ENCODE measurements around the gene RPS15A. TPM values are rescaled to one million over a fixed set of nuclear protein-coding genes. Genes with fewer than 3 reads are reported as not detected.
A peak's percentile ranks its signal among the peaks of the same experiment; 100 is the strongest.

Gene RPS15A
- 6,144 TPM for polyA plus RNA-seq (2013)

DNA sequence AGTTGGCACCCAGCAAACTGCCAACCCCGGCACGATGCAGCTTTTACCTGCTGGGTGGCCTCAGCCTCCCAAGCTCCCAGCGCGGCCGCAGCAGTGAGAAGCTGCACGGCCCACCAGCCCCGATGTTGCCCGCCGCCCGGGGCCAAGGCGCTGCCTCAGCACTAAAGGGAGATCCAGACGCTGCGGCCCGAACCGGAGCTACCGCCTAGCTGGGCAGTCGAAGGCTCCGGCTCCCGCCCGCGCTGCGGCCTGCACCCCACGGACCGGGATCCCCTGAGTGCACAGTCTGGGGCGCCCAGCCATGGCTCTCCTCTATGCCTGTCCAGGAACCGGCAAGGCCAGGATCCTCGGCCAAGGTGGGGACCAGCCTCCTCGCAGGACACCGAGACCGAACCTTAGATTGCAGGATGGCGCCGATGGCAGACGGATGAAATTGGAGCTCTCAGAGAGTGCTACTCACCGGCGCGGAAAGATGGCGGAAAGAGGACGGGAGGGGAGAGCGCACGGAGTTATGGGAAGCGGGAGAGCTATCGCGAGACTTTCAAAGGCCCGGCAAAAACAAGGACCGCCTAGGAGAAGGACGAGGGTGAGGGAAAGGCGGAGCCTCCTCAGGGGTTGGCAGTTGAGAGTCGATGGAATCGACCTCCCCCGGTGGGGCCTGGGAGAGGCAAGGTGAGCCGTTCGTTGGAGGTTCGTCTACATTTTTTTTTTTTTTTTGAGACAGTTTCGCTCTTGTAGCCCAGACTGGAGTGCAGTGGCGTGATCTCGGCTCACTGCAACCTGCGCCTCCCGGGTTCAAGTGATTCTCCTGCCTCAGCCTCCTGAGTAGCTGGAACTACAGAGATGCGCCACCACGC is at the start of gene RPS15A:
Gene RPS15A, minus strand, starts transcription at position 485 of the 857 bp plus-strand sequence. CDS start 1,221 bp downstream, outside the sequence.
- no peaks in the 10 kb centered on the region for H3K9me3 ChIP-seq (ENCODE audit: control extremely low read depth in 1 of 5, control insufficient read depth in 4 of 5, insufficient read depth in 2 of 5, low read depth in 1 of 5, low read length in 4 of 5)
- ChIA-PET CTCF (interaction anchor here (1.2 to 4.2 kb wide), 3 partner anchors 12 to 277 kb away, joined by 3 to 34 read pairs (median 3); partner anchors contain the start of genes ARL6IP1 and COQ7), POLR2A (interaction anchor here (1.2 to 2.1 kb wide), 3 partner anchors 9 to 13 kb away, joined by 5 to 19 read pairs (median 8); partner anchors contain the start of gene ARL6IP1)
- DNase-seq, result peak; percentile 98 to 99 (median 99)
- H3K4me1 ChIP-seq (ENCODE audit: control extremely low read depth in 1 of 4, control insufficient read depth in 4 of 4, insufficient read depth in 4 of 4, low read length in 3 of 4), result peaks cover 24 to 38% (median 32%) of the 10 kb centered on the region in 4 experiments
- peak within 1 kb of the TSS; percentile 92 to 95 for H3K27ac ChIP-seq (ENCODE audit: insufficient read depth in 1 of 2, low read depth in 1 of 2, low read length in 2 of 2, poor library complexity in 1 of 2, severe bottlenecking in 2 of 2)
- H3K27me3 ChIP-seq (replicated peaks in 2 of 5; ENCODE audit: control insufficient read depth in 4 of 5, insufficient read depth in 5 of 5, low read length in 4 of 5), result no peaks in the 10 kb centered on the region
- peak within 1 kb of the TSS; percentile 92 to 99 (median 97) for H3K4me3 ChIP-seq (ENCODE audit: control insufficient read depth in 1 of 7, extremely low read depth in 1 of 7, insufficient read depth in 4 of 7, low read depth in 2 of 7, low read length in 6 of 7)
- H3K36me3 ChIP-seq (ENCODE audit: control insufficient read depth in 4 of 4, insufficient read depth in 4 of 4, low read length in 3 of 4), result peaks cover 33 to 67% (median 51%) of the 10 kb centered on the region in 4 experiments
- WGBS (ENCODE audit: insufficient coverage), result 3% methylated on average over 58 of the region's 60 CpGs

- Histone ChIP-seq H3K4me3 (ENCODE audit: control insufficient read depth in 1 of 7, extremely low read depth in 1 of 7, insufficient read depth in 4 of 7, low read depth in 2 of 7, low read length in 6 of 7) (no peak overlapping the region), H3K27ac (ENCODE audit: insufficient read depth in 1 of 2, low read depth in 1 of 2, low read length in 2 of 2, poor library complexity in 1 of 2, severe bottlenecking in 2 of 2) (no peak overlapping the region), H3K9me3 (ENCODE audit: control extremely low read depth in 1 of 5, control insufficient read depth in 4 of 5, insufficient read depth in 2 of 5, low read depth in 1 of 5, low read length in 4 of 5) (peaks cover 0 to 7% (median 1%) of the 10 kb centered on the region in 5 experiments), H3K4me1 (ENCODE audit: control extremely low read depth in 1 of 4, control insufficient read depth in 4 of 4, insufficient read depth in 4 of 4, low read length in 3 of 4) (peaks cover 0 to 2% (median 0%) of the 10 kb centered on the region in 4 experiments), H3K27me3 (replicated peaks in 2 of 5; ENCODE audit: control insufficient read depth in 4 of 5, insufficient read depth in 5 of 5, low read length in 4 of 5) (no peaks in the 10 kb centered on the region), H3K36me3 (ENCODE audit: control insufficient read depth in 4 of 4, insufficient read depth in 4 of 4, low read length in 3 of 4) (peaks cover 41 to 93% (median 61%) of the 10 kb centered on the region in 4 experiments)
- ChIA-PET POLR2A (no interaction called here), CTCF (no interaction called here)
- WGBS (ENCODE audit: insufficient coverage), result 100% methylated on average over 2 of the region's 6 CpGs
- no peak for DNase-seq
These were observed 49.4 kb upstream of the RPS15A start for GRCh38 chr16:18839555-18839954.

GRCh38 chr16:18836702-18837101 is 46.6 kb upstream of the RPS15A start:
- Histone ChIP-seq H3K27me3 (replicated peaks in 2 of 5; ENCODE audit: control insufficient read depth in 4 of 5, insufficient read depth in 5 of 5, low read length in 4 of 5) (no peaks in the 10 kb centered on the region), H3K4me3 (ENCODE audit: control insufficient read depth in 1 of 7, extremely low read depth in 1 of 7, insufficient read depth in 4 of 7, low read depth in 2 of 7, low read length in 6 of 7) (no peak overlapping the region), H3K36me3 (ENCODE audit: control insufficient read depth in 4 of 4, insufficient read depth in 4 of 4, low read length in 3 of 4) (peaks cover 39 to 96% (median 72%) of the 10 kb centered on the region in 4 experiments), H3K4me1 (ENCODE audit: control extremely low read depth in 1 of 4, control insufficient read depth in 4 of 4, insufficient read depth in 4 of 4, low read length in 3 of 4) (peaks cover 0 to 2% (median 0%) of the 10 kb centered on the region in 4 experiments), H3K9me3 (ENCODE audit: control extremely low read depth in 1 of 5, control insufficient read depth in 4 of 5, insufficient read depth in 2 of 5, low read depth in 1 of 5, low read length in 4 of 5) (peaks cover 0 to 7% (median 1%) of the 10 kb centered on the region in 5 experiments), H3K27ac (ENCODE audit: insufficient read depth in 1 of 2, low read depth in 1 of 2, low read length in 2 of 2, poor library complexity in 1 of 2, severe bottlenecking in 2 of 2) (no peak overlapping the region)
- no peak for DNase-seq
- CTCF ChIA-PET, result interaction anchor here (2.0 kb wide), 1 partner anchor 19 kb away, joined by 4 read pairs; no protein-coding TSS in a partner anchor
- POLR2A ChIA-PET, result no interaction called here

- POLR2A ChIA-PET, result interaction anchor here (0.6 kb wide), 1 partner anchor 33 kb away, joined by 3 read pairs; no protein-coding TSS in a partner anchor
- Histone ChIP-seq H3K4me1 (ENCODE audit: control extremely low read depth in 1 of 4, control insufficient read depth in 4 of 4, insufficient read depth in 4 of 4, low read length in 3 of 4) (peaks cover 0 to 2% (median 0%) of the 10 kb centered on the region in 4 experiments), H3K27me3 (replicated peaks in 2 of 5; ENCODE audit: control insufficient read depth in 4 of 5, insufficient read depth in 5 of 5, low read length in 4 of 5) (no peaks in the 10 kb centered on the region), H3K4me3 (ENCODE audit: control insufficient read depth in 1 of 7, extremely low read depth in 1 of 7, insufficient read depth in 4 of 7, low read depth in 2 of 7, low read length in 6 of 7) (no peak overlapping the region), H3K36me3 (ENCODE audit: control insufficient read depth in 4 of 4, insufficient read depth in 4 of 4, low read length in 3 of 4) (peaks cover 36 to 95% (median 71%) of the 10 kb centered on the region in 4 experiments), H3K27ac (ENCODE audit: insufficient read depth in 1 of 2, low read depth in 1 of 2, low read length in 2 of 2, poor library complexity in 1 of 2, severe bottlenecking in 2 of 2) (no peak overlapping the region), H3K9me3 (ENCODE audit: control extremely low read depth in 1 of 5, control insufficient read depth in 4 of 5, insufficient read depth in 2 of 5, low read depth in 1 of 5, low read length in 4 of 5) (peaks cover 0 to 7% (median 1%) of the 10 kb centered on the region in 5 experiments)
- 60% methylated on average over 1 of the region's 4 CpGs for WGBS (ENCODE audit: insufficient coverage)
- CTCF ChIA-PET, result interaction anchor here (0.6 to 2.5 kb wide), 5 partner anchors 10 to 33 kb away, joined by 3 to 7 read pairs (median 4); partner anchors contain the start of gene ARL6IP1
- DNase-seq, result peak in 2 of 3 donors; percentile 53 to 66
These were observed 44.7 kb upstream of the RPS15A start for GRCh38 chr16:18834864-18835263.

DNA sequence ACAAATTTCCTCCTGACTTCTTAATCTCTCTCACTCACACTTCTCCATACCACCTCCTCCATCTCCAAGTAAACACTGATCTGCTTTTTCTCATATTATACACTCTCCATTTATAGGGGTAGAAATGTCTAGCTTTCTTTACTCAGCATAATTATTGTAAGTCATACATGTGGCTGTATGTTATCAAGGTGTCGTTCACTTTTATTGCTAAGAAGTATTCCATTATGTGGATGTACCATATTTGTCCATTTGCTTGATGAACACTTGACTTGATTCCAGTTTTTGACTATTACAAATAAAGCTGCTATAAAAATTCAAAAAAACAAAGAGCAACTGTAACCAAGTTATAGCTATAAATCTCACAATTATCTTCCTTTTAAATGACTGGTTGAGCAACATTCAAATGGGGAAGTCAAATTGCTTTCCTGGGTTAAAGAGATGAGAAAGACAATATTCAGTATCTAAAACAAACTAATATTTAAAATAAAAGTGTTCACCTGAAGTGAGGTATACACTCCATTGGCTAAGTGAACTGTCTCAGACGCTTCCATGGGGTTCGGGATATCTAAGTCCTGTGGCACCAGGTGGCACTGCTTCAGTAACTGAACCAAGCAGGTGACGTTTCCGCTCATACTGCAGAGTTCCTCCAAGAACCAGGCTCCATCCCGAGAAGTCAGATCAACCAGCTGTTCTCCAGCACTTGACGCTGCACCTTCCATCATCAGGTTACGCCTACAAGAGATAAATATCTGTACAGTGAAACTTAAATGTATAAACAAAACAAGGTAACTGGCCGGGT is 43.8 kb upstream of the RPS15A start:
- 98% methylated on average over 7 of the region's 9 CpGs for WGBS (ENCODE audit: insufficient coverage)
- ChIA-PET POLR2A (no interaction called here), CTCF (interaction anchor here (0.6 to 2.5 kb wide), 4 partner anchors 13 to 65 kb away, joined by 3 to 8 read pairs (median 6); partner anchors contain the start of gene ARL6IP1)
- peak in 2 of 3 donors; percentile 7 to 18 for DNase-seq
- Histone ChIP-seq H3K4me3 (ENCODE audit: control insufficient read depth in 1 of 7, extremely low read depth in 1 of 7, insufficient read depth in 4 of 7, low read depth in 2 of 7, low read length in 6 of 7) (no peak overlapping the region), H3K4me1 (ENCODE audit: control extremely low read depth in 1 of 4, control insufficient read depth in 4 of 4, insufficient read depth in 4 of 4, low read length in 3 of 4) (peaks cover 0 to 2% (median 0%) of the 10 kb centered on the region in 4 experiments), H3K27me3 (replicated peaks in 2 of 5; ENCODE audit: control insufficient read depth in 4 of 5, insufficient read depth in 5 of 5, low read length in 4 of 5) (no peaks in the 10 kb centered on the region), H3K36me3 (ENCODE audit: control insufficient read depth in 4 of 4, insufficient read depth in 4 of 4, low read length in 3 of 4) (peaks cover 32 to 96% (median 71%) of the 10 kb centered on the region in 4 experiments), H3K27ac (ENCODE audit: insufficient read depth in 1 of 2, low read depth in 1 of 2, low read length in 2 of 2, poor library complexity in 1 of 2, severe bottlenecking in 2 of 2) (no peak overlapping the region), H3K9me3 (ENCODE audit: control extremely low read depth in 1 of 5, control insufficient read depth in 4 of 5, insufficient read depth in 2 of 5, low read depth in 1 of 5, low read length in 4 of 5) (peaks cover 0 to 7% (median 1%) of the 10 kb centered on the region in 5 experiments)

DNA sequence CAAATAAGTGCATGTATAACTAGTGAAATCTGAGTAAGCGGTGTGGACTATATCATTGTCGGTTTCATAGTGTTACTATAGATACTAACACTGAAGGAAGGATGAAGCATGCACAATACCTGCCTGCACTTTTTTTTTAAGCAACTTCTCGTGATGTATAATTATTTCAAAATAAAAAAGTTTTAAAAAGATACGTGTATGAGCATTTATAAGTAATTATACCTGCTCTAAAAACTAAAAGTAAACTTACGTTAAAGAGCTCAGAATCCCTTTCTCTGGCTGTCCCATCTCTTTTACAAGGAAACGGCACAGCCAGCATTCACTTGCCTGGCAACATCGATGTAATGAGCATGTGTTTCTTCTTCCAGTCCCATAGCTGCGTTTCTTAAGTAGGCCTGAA is 42.5 kb upstream of the RPS15A start:
- no peaks in the 10 kb centered on the region for H3K27me3 ChIP-seq (replicated peaks in 2 of 5; ENCODE audit: control insufficient read depth in 4 of 5, insufficient read depth in 5 of 5, low read length in 4 of 5)
- 91% methylated on average over 4 of the region's 8 CpGs for WGBS (ENCODE audit: insufficient coverage)
- peaks cover 36 to 94% (median 73%) of the 10 kb centered on the region in 4 experiments for H3K36me3 ChIP-seq (ENCODE audit: control insufficient read depth in 4 of 4, insufficient read depth in 4 of 4, low read length in 3 of 4)
- ChIA-PET CTCF (interaction anchor here (0.9 to 2.4 kb wide), 3 partner anchors 22 to 31 kb away, joined by 3 to 8 read pairs (median 4); no protein-coding TSS in a partner anchor), POLR2A (no interaction called here)
- H3K27ac ChIP-seq (ENCODE audit: insufficient read depth in 1 of 2, low read depth in 1 of 2, low read length in 2 of 2, poor library complexity in 1 of 2, severe bottlenecking in 2 of 2), result no peak overlapping the region
- peaks cover 0 to 2% (median 0%) of the 10 kb centered on the region in 4 experiments for H3K4me1 ChIP-seq (ENCODE audit: control extremely low read depth in 1 of 4, control insufficient read depth in 4 of 4, insufficient read depth in 4 of 4, low read length in 3 of 4)
- H3K4me3 ChIP-seq (ENCODE audit: control insufficient read depth in 1 of 7, extremely low read depth in 1 of 7, insufficient read depth in 4 of 7, low read depth in 2 of 7, low read length in 6 of 7), result no peak overlapping the region
- H3K9me3 ChIP-seq (ENCODE audit: control extremely low read depth in 1 of 5, control insufficient read depth in 4 of 5, insufficient read depth in 2 of 5, low read depth in 1 of 5, low read length in 4 of 5), result peaks cover 0 to 7% (median 1%) of the 10 kb centered on the region in 5 experiments
- DNase-seq, result no peak

All from common myeloid progenitor, CD34-positive (primary cell).